T-helper 22 cell (primary cell): ENCODE results near the gene RPN1.

Experiments
- DNase-seq: peaks from one replicate; pipeline ENCODE4 v3.0.0-alpha.2; 2020; ENCODE audit warnings: low read depth

The RPN1 gene

DNA sequence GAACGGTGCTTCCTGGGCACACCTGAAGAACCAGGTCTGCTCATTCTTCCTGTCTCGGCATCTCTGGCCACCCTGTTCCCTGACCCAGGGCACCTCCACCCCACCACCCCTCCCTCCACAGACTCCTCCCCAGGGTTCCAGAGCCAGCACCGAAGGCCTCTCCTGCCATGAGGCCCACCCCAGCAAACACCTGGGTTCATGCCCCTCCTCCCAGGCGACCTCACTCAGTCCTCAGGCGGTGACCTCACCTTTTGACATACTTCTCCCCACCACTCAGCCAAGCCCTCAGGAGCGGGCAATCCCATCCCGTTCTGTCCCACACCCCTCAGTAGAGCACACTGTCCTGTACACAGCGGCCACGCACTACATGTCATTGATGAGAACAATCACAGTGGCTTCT, 72.3 kb downstream of the RPN1 start:
- DNase-seq, result no peak

- DNase-seq, result no peak
These were observed 72.9 kb downstream of the RPN1 start for GRCh38 chr3:128577711-128578110.

GRCh38 chr3:128576290-128576689, 74.3 kb downstream of the RPN1 start:
- no peak for DNase-seq

DNA sequence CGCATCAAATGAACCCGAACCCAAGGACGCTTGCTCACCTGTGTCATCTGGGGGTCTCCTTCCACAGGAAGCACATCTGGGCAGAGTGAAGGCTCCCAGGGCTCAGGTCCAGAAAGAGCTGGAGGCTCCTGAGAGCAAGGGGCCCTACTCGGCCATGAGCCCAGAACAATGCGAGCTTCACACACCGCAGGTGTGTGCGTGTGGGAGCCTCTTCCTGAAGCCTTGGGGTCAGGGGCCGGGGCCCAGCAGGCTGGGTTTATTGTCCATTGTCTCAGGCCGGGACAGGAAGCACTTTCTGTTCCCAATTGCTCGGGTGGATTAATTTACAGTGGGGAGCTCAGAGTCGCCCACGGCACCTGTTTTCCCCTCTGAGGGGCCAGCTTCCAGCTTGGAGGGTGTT, 74.8 kb downstream of the RPN1 start:
- no peak for DNase-seq

GRCh38 chr3:128573707-128574162, 76.9 kb downstream of the RPN1 start:
- DNase-seq, result no peak

DNA sequence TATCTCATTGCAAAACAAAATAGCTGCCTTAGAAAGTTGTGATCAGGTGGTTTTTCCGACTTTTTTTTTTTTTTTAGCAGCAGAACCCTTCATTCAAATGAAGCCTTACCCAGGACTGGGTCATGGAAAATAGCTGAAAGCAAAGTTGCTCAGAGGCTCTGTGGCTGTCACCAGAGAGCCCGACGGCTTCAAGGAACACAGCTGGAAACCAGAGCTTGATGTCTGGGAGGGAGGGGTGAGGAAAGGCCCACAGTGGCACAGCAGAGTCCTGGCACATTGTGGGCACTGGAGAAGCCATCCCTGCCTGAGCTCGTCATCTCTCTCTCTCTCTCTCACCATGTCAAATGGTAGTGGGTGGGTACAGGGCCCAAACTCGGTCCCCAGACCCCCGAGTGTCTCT, 77.5 kb downstream of the RPN1 start:
- DNase-seq, result no peak

DNA sequence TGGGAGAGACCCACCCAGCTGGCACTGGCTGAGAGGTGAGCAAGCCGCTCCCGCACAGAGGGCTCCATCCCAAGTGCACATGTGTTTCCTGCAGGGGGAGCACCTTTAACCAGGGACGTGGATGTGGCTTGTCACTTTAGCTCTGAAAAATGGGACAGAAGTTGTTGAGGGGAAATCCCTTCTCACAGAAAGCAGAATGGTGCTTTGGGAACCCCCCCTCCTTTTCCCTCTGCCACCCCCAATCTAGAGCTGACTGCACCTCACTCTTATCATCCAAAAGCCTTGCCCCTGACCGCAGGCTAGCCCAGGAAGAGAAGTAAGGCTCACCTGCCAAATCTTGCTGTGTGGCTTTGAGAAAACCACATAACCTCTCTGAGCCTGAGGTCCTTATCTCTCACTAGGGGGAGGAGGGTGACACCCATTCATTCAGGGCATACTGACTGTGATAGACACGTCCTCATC, 77.9 kb downstream of the RPN1 start:
- DNase-seq, result no peak

- no peak for DNase-seq
These were observed 78.6 kb downstream of the RPN1 start for GRCh38 chr3:128572013-128572412.
